Neural cell (in vitro differentiated cells): ENCODE measurements around the gene ITM2C. TPM values are rescaled to one million over a fixed set of nuclear protein-coding genes. Genes with fewer than 3 reads are reported as not detected.

Source experiments
- H2AFZ ChIP-seq: fragments of 200-600, 300-800 bp; sonication (generic), shearing (Covaris generic); 2 replicates; pipeline ENCODE4 v1.6.0; 2014; ENCODE audit warnings: low read depth, mild to moderate bottlenecking, antibody characterized with exemption, low read length, moderate library complexity
- H3F3A ChIP-seq: fragments of 200-600 bp; shearing (Covaris generic); 2 replicates; pipeline ENCODE4 v1.6.1; 2016; ENCODE audit warnings: mild to moderate bottlenecking, moderate library complexity, mixed read lengths, antibody characterized with exemption, low read length; ENCODE audit not compliant: insufficient read depth, poor library complexity, severe bottlenecking
- H3K27ac ChIP-seq: fragments of 200-600, 300-800 bp; sonication (generic), shearing (Covaris generic); 2 replicates; pipeline ENCODE4 v1.5.1; 2014; ENCODE audit warnings: mild to moderate bottlenecking, low read length, moderate library complexity
- H3K27me3 ChIP-seq: fragments of 300-800, 200-600 bp; sonication (generic), shearing (Covaris generic); 2 replicates; pipeline ENCODE4 v1.6.0; 2014; ENCODE audit warnings: mild to moderate bottlenecking, low read depth, low read length, moderate library complexity; ENCODE audit not compliant: insufficient read depth
- H3K36me3 ChIP-seq: fragments of 300-800, 200-600 bp; sonication (generic), shearing (Covaris generic); 2 replicates; pipeline ENCODE4 v1.5.1; 2014; ENCODE audit warnings: mild to moderate bottlenecking, antibody characterized with exemption, low read length, moderate library complexity; ENCODE audit not compliant: insufficient read depth
- H3K4me2 ChIP-seq: fragments of 300-800, 200-600 bp; sonication (generic), shearing (Covaris generic); 2 replicates; pipeline ENCODE4 v1.6.0; 2014; ENCODE audit warnings: mild to moderate bottlenecking, low read length
- H3K4me3 ChIP-seq: fragments of 300-800, 200-600 bp; sonication (generic), shearing (Covaris generic); 2 replicates; pipeline ENCODE4 v1.5.1; 2014; ENCODE audit warnings: mild to moderate bottlenecking, low read length, moderate library complexity
- H3K79me2 ChIP-seq: fragments of 200-600 bp; shearing (Covaris generic); replicated peaks from 2 replicates; pipeline ENCODE4 v1.6.0; 2014; ENCODE audit warnings: mild to moderate bottlenecking, low read length, moderate library complexity; ENCODE audit not compliant: insufficient read depth
- H3K9ac ChIP-seq: fragments of 300-800, 200-600 bp; sonication (generic), shearing (Covaris generic); 2 replicates; pipeline ENCODE4 v1.6.1; 2016; ENCODE audit warnings: mild to moderate bottlenecking, low read length, mixed read lengths
- H3K9me2 ChIP-seq: fragments of 200-600 bp; shearing (Covaris generic); 2 replicates; pipeline ENCODE4 v1.6.1; 2016; ENCODE audit warnings: mild to moderate bottlenecking, low read length, mixed read lengths; ENCODE audit not compliant: insufficient read depth
- H3K9me3 ChIP-seq: fragments of 200-600, 300-800 bp; sonication (generic), shearing (Covaris generic); 2 replicates; pipeline ENCODE4 v1.6.1; 2016; ENCODE audit warnings: mild to moderate bottlenecking, mixed run types, low read length, moderate library complexity, mixed read lengths
- H4K20me1 ChIP-seq: fragments of 200-600 bp; shearing (Covaris generic); 2 replicates; pipeline ENCODE4 v1.6.1; 2016; ENCODE audit warnings: mild to moderate bottlenecking, mixed run types; ENCODE audit not compliant: insufficient read depth
- EP300 ChIP-seq: fragments of 450-650 bp; conservative IDR thresholded peaks from 2 replicates; pipeline ENCODE4 v1.6.1; 2014; ENCODE audit warnings: antibody characterized with exemption, mild to moderate bottlenecking, moderate library complexity; ENCODE audit not compliant: poor library complexity, severe bottlenecking
- EZH2 ChIP-seq: fragments of 200-600, 300-800 bp; shearing (Covaris generic), sonication (generic); IDR thresholded peaks from 2 replicates; pipeline ENCODE4 v1.6.1; 2014; ENCODE audit warnings: antibody characterized with exemption, low read length, borderline replicate concordance, mild to moderate bottlenecking; ENCODE audit not compliant: insufficient read depth, poor library complexity, severe bottlenecking
- MXI1 ChIP-seq: fragments of 450-650 bp; conservative IDR thresholded peaks from 2 replicates; pipeline ENCODE4 v1.6.1; 2014; ENCODE audit warnings: antibody characterized with exemption, mild to moderate bottlenecking; ENCODE audit not compliant: poor library complexity, severe bottlenecking
- POLR2AphosphoS5 ChIP-seq: IDR thresholded peaks from 2 replicates; pipeline ENCODE4 v1.6.1; 2012
- RAD21 ChIP-seq: fragments of 450-650 bp; conservative IDR thresholded peaks from 2 replicates; pipeline ENCODE4 v1.6.1; 2014; ENCODE audit warnings: antibody characterized with exemption, mild to moderate bottlenecking, moderate library complexity
- SMC3 ChIP-seq: fragments of 450-650 bp; conservative IDR thresholded peaks from 2 replicates; pipeline ENCODE4 v1.6.1; 2014; ENCODE audit warnings: antibody characterized with exemption, mild to moderate bottlenecking, moderate library complexity; ENCODE audit not compliant: poor library complexity
- TAF1 ChIP-seq: IDR thresholded peaks from 2 replicates; pipeline ENCODE4 v1.6.1; 2012; ENCODE audit warnings: low read depth
- polyA plus RNA-seq: library from polyadenylated mRNA; depleted of rRNA; stranded (reverse); fragments of >200 nt; gene quantifications from 2 replicates; pipeline ENCODE4 v1.2.3, GENCODE V29; 2014
- TF ChIP-seq, protein P1 (sequence below): IDR thresholded peaks from 2 replicates; pipeline ENCODE4 v1.6.1; 2012; ENCODE audit warnings: borderline replicate concordance
- TF ChIP-seq, protein P2 (sequence below): fragments of 450-650 bp; IDR thresholded peaks from 2 replicates; pipeline ENCODE4 v1.5.1; 2014; ENCODE audit warnings: antibody characterized with exemption, mild to moderate bottlenecking, moderate library complexity; ENCODE audit not compliant: poor library complexity, severe bottlenecking

ITM2C gene
- polyA plus RNA-seq, 1 donor from 2014 or later = 186 TPM

DNA sequence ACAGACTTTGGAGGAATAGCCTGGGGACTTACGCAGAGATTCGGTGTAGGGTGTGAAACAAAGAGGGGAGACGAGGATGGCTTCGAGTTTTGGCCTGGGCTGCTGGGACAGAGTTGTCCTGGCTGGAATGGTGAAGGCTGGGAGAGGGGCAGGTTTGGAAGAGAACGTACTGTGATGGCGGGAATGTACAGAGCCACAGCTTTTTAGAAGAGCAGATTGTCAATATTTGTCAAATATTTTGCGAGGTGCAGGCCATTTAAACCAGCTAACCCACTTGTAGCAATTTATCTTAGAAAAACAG, 14.4 kb upstream of the ITM2C start:
- no peaks in the 10 kb centered on the region for H3K79me2 ChIP-seq
- H3K9ac ChIP-seq = no peak overlapping the region
- H3K9me3 ChIP-seq = peaks cover 4% of the 10 kb centered on the region
- no peaks in the 10 kb centered on the region for H4K20me1 ChIP-seq
- H3K27me3 ChIP-seq = no peaks in the 10 kb centered on the region
- H3K27ac ChIP-seq = no peak overlapping the region
- no peaks in the 10 kb centered on the region for H3K36me3 ChIP-seq
- H3K4me3 ChIP-seq = no peak overlapping the region
- H2AFZ ChIP-seq = no peak overlapping the region
- no peak for TF ChIP-seq EP300
- no peak for TF ChIP-seq TAF1
- no peak for TF ChIP-seq POLR2AphosphoS5
- TF ChIP-seq, protein P1, sequence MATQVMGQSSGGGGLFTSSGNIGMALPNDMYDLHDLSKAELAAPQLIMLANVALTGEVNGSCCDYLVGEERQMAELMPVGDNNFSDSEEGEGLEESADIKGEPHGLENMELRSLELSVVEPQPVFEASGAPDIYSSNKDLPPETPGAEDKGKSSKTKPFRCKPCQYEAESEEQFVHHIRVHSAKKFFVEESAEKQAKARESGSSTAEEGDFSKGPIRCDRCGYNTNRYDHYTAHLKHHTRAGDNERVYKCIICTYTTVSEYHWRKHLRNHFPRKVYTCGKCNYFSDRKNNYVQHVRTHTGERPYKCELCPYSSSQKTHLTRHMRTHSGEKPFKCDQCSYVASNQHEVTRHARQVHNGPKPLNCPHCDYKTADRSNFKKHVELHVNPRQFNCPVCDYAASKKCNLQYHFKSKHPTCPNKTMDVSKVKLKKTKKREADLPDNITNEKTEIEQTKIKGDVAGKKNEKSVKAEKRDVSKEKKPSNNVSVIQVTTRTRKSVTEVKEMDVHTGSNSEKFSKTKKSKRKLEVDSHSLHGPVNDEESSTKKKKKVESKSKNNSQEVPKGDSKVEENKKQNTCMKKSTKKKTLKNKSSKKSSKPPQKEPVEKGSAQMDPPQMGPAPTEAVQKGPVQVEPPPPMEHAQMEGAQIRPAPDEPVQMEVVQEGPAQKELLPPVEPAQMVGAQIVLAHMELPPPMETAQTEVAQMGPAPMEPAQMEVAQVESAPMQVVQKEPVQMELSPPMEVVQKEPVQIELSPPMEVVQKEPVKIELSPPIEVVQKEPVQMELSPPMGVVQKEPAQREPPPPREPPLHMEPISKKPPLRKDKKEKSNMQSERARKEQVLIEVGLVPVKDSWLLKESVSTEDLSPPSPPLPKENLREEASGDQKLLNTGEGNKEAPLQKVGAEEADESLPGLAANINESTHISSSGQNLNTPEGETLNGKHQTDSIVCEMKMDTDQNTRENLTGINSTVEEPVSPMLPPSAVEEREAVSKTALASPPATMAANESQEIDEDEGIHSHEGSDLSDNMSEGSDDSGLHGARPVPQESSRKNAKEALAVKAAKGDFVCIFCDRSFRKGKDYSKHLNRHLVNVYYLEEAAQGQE = no peak
- TF ChIP-seq SMC3 = no peak
- TF ChIP-seq, protein P2, sequence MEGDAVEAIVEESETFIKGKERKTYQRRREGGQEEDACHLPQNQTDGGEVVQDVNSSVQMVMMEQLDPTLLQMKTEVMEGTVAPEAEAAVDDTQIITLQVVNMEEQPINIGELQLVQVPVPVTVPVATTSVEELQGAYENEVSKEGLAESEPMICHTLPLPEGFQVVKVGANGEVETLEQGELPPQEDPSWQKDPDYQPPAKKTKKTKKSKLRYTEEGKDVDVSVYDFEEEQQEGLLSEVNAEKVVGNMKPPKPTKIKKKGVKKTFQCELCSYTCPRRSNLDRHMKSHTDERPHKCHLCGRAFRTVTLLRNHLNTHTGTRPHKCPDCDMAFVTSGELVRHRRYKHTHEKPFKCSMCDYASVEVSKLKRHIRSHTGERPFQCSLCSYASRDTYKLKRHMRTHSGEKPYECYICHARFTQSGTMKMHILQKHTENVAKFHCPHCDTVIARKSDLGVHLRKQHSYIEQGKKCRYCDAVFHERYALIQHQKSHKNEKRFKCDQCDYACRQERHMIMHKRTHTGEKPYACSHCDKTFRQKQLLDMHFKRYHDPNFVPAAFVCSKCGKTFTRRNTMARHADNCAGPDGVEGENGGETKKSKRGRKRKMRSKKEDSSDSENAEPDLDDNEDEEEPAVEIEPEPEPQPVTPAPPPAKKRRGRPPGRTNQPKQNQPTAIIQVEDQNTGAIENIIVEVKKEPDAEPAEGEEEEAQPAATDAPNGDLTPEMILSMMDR = no peak
- TF ChIP-seq RAD21 = no peak
- no peak for TF ChIP-seq EZH2
- TF ChIP-seq MXI1 = no peak
- H3F3A ChIP-seq = no peaks in the 10 kb centered on the region
- H3K9me2 ChIP-seq = no peaks in the 10 kb centered on the region
- H3K4me2 ChIP-seq = no peak overlapping the region

DNA sequence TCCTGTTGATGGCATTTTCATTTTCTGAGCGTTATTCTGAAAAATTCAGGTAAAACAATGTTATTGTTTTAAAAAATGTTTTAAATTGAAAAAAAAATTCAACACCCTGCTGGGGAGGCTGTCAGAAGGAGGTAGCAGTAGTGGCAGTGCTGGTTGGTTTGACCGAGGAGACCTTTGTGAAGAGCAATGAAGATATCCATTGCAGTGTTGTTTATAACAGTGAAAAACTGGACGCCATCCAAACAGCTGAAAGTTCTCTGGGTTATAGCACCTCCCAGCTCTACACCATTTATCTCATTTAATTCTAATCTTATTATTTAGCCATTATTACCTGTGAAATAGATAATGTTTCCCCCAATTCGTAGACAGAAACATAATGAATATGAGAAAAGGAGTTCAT, 12.6 kb upstream of the ITM2C start:
- TF ChIP-seq TAF1 (no peak), MXI1 (no peak), EZH2 (no peak), SMC3 (no peak), RAD21 (no peak), EP300 (no peak), POLR2AphosphoS5 (no peak)
- TF ChIP-seq, protein P2 = no peak
- TF ChIP-seq, protein P1 = no peak
- Histone ChIP-seq H3K9me2 (no peaks in the 10 kb centered on the region), H3K4me2 (no peak overlapping the region), H3K27me3 (no peaks in the 10 kb centered on the region), H2AFZ (no peak overlapping the region), H3K27ac (no peak overlapping the region), H3K9me3 (no peaks in the 10 kb centered on the region), H4K20me1 (no peaks in the 10 kb centered on the region), H3F3A (no peaks in the 10 kb centered on the region), H3K4me3 (no peak overlapping the region), H3K79me2 (no peaks in the 10 kb centered on the region), H3K36me3 (no peaks in the 10 kb centered on the region), H3K9ac (no peak overlapping the region)
